M059J (cell line): ENCODE measurements around the gene GAST. TPM values are rescaled to one million over a fixed set of nuclear protein-coding genes. Genes with fewer than 3 reads are reported as not detected.
"Not testable (repeated sequence)": the region's sequence is repeated elsewhere in the genome, so short reads cannot be mapped to it uniquely, and the experiment has no call there.

Source experiments
- DNase-seq: peaks from one replicate; pipeline ENCODE4 v3.0.0-alpha.2; 2012; ENCODE audit warnings: low read depth
- total RNA-seq: library from RNA; depleted of rRNA; stranded (reverse); fragments of >200 nt; shearing (Covaris generic); gene quantifications from 2 replicates; pipeline ENCODE4 v1.2.3, GENCODE V29; 2014

GAST gene
- total RNA-seq, 1 experiment from 2014 or later = not detected

- DNase-seq = no peak
Measured at GRCh38 chr17:41683441-41684007, 28.6 kb upstream of the GAST start.

DNA sequence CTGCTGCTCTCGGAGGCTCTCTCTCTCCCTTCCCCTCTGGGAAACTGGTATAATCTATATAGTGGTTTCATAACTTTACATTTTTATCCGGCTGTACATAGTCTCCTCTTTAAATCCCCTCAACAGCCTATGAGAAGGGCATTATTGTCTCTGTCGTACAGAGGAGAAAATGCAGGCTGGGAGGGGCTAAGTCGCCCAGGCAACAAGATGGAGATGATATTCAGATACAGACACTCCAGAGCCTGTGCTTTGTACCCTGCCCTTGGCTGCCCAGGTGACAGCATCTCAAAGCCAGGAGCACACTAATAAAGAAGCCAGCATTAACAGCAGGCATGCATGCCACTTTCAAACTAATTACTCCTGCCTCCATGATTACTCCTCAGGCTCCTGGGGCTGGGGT lies 28.1 kb upstream of the GAST start:
- DNase-seq = no peak

DNA sequence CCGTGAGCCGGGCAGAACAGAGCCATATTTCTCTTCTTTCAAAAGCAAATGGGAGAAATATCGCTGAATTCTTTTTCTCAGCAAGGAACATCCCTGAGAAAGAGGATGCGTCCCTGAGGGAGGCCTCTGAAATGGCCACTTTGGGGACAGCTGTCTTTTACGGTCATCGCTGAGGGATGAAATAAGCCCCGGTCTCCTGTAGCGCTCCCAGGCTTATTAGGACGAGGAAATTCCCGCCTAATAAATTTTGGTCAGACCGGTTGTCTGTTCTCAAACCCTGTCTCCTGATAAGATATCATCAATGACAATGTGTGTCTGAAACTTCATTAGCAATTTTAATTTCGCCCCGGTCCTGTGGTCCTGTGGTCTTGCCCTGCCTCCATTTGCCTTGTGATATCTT lies 26.4 kb upstream of the GAST start:
- not testable (repeated sequence) for DNase-seq

DNA sequence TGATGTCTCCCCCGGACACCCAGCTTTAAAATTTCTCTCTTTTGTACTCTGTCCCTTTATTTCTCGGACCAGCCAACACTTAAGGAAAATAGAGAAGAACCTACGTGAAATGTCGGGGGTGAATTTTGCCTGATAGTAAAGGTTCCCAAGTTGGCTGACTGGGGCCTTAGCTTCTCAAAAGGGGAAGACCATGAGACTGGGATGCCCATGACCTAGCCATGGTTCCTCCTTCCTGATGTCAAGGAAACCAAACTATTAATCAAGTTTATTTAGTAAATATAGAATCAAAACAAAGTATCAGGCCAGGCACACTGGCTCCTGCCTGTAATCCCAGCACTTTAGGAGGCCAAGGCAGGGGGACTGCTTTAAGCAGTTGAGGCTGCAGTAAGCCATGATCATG lies 25.9 kb upstream of the GAST start:
- no peak for DNase-seq

- DNase-seq = peak; percentile 75
Measured at GRCh38 chr17:41687828-41688640, 24.1 kb upstream of the GAST start.

GRCh38 chr17:41688641-41689496 lies 23.3 kb upstream of the GAST start, which contains the start of gene EIF1:
Gene EIF1 (plus strand): TSS chr17:41688885. CDS start chr17:41689039, 154 bp downstream.
- peak; percentile 99 for DNase-seq

GRCh38 chr17:41689497-41690299 lies 22.4 kb upstream of the GAST start:
- DNase-seq = peak; percentile 44

GRCh38 chr17:41690497-41690896 lies 21.6 kb upstream of the GAST start:
- DNase-seq = no peak

DNA sequence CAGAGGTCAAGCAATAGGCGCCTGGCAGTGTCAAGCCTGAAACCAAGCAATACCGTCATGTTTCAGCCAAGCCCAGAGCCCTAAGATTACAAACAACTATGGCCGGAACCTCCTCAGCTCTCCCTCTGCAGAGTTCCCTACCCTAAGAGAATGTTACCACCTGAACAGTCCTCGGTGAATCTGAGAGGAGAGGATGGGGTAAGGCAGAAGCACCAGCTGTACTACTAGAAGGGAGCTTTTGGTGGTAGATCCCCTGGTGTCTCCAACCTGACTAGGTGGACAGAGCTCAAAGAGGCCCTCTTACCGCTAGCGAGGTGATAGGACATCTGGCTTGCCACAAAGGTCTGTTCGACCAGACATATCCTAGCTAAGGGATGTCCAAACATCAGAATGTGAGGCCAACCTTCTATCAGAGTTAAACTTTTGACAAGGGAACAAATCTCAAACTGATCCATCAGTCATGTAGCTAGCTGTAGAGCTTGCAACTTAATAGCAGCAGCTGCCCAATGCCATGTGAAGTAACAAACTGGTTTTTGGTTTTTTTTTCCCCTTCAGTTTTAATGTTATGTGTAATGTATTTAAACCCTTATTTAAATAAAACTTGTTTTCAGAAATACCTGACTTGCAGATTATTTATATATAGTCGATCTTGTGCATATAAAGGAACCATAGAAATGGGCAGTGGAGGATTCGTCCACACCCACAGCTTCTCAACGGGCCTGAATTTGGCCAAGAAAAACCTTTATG lies 20.9 kb upstream of the GAST start:
- no peak for DNase-seq

DNA sequence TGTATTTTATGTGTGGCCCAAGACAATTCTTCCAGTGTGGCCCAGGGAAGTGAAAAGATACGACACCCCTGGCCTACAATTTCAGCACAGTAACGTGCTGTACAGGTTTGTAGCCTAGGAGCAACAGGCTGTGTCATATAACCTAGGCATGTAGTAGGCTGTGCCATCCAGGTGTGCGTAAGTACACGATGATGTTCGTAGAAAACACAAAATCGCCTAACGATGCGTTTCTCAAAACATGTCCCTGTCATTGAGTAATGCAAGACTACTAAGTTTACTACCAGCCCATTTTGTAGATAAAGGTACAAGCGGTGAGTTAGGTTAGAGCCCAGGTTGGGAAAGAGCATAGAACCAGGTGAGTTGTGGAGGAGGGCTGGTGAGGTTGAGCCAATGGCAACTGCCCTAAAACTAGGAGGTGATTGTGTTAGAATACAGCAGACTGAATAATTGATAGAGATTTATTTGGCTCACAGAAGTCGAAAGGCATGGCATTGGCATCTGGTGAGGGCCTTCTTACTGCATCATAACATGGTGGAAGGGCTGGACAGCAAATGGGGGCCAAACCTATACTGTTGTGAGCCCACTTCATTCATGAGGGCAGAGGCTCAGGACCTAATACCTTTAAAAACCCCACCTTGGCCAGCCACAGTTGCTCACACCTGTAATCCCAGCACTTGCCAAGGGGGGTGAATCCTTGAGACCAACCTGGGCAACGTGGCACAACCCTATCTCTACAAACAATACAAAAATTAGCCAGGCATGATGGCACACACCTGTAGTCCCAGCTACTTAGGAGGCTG lies 19.2 kb upstream of the GAST start:
- no peak for DNase-seq

GRCh38 chr17:41695134-41695661 lies 16.9 kb upstream of the GAST start:
- DNase-seq = no peak

DNA sequence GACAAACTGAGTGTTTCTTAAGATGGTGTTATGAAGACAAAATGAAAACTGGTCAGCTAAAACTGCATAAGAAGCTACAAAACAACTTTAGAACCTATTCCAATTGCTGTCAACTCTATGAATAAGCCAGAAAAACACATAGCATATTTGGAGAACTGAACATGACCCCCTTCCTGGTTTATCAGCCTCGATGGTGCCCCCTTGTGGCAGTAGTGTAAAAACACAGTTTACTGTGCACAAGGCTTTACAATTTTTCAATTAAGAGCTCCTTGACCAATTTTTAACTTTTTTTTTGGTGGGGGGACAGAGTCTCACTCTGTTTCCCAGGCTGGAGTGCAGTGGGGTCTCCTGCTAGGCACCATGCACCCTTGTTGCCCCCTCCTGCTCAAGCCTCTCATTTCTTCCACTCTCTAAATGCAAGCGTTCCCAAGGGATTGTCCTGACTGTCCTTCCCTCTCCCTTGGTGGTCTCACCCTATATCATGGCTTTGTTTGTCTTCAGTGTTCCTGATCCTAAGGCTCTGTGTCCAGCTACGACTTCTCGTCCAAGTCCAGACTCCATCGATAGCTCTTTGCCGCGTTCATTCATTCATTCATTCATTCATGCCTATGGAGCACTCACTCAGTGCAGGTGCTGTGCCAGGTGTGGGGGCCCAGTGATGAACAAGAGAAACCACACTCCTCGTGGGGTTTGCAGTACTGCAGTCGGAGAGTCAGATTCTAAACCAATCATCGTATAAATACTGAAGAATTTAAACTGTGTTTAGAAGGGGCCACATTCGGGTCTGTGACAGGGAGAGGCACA lies 16.0 kb upstream of the GAST start:
- DNase-seq = peak; percentile 86

DNA sequence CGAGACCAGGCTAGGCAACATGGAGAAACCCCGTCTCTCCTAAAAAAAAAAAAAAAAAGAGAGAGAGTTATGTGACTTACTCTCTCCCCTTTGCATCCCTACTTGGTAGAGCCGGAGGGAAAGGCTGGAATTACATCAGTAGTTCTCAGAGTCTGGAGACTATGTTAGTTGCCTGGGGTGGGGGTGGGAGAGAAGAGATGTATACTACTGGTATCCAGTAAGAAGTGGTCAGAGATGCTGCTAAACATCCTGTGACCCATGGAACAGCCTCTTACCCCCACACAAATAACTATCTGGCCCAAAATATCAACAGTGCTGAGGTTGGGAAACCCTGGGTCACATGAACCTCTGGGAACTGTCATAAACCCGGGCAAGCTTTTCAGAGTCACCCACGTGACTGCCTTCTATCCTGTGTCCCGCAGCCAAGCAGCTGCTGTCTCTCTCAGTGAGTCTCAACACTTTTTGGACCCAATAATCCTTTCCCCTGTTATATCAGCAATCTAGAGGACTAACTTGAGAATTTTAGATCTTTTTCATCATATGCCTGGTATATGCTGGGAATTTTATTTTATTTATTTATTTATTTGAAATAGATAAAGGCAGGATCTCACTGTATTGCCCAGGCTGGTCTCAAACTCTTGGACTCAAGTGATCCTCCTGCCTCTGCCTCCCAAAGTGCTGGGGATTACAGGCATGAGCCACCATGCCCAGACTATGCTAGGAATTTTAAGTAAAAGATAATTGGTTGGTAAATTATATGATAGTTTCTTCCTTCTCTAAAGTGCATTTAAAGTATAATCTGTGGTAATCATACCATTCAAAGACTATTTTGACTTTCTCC lies 14.8 kb upstream of the GAST start:
- DNase-seq = no peak

DNA sequence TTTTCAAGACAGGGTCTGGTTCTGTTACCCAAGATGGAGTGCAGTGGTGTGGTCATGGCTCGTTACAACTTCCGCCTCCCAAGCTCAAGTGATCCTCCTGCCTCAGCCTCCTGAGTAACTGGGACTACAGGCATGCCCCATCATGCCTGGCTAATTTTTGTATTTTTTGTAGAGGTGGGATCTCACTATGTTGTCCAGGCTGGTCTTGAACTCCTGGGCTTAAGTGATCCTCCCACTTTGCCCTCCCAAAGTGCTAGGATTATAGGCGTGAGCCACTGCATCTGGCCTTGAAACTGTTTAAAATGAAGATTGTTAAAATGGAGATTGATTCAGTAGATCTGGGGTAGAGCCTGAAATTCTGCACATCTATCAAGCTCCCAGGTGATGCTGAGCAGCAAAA lies 11.3 kb upstream of the GAST start:
- not testable (repeated sequence) for DNase-seq

DNA sequence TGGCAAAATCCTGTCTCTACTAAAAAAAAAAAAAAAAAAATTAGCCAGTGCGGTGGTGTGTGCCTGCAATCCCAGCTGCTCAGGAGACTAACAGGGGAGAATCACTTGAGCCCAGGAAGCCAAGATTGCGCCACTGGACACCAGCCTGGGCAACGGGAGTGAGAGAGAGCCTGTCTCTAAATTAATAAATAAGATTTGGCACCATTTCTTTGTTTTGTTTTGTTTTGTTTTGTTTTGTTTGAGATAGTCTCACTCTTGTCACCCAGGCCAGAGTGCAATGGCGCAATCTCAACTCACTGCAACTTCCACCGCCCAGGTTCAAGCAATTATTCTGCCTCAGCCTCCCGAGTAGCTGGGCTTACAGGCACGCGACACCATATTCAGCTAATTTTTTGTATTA lies 9.4 kb upstream of the GAST start:
- no peak for DNase-seq

DNA sequence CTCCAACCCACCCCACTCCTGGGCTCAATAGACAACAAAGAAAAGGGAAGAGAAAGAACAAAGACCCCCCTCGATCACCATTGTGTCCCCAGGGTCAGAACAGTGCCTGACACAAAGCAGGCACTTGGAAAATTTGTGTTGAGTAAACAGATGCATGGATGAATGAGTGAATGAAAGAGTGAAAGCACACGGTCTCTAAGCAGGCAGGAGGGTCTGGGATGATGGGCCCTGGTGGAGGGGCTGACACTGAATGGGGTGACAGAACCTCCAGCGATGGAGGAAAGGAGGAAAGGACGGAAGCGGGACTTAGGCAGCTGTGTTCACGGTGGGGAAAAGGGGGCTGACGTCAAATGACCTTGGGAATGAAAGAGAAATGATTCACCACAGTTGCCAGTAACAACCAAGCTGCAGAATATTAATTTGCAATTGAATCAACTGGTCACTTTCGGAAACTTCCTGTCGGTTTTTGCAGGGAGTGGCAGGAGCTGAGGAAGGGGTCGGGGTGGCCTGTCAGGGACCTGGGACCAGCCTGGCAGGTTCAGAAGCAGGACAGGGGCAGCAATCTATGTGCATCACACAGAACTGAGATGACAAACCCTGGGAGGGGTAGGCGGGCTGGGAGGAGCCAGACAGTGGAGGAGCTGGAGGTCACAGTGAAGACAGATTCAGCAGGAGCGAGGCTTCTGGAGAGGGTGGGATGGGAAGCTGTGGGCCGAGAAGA lies 6.7 kb upstream of the GAST start:
- peak; percentile 52 for DNase-seq
